Measurements from ENCODE around the gene PSMD5. TPM values are rescaled to one million over a fixed set of nuclear protein-coding genes. Genes with fewer than 3 reads are reported as not detected.
"Not testable (repeated sequence)": the region's sequence is repeated elsewhere in the genome, so short reads cannot be mapped to it uniquely, and the experiment has no call there.

Gene PSMD5
- polyA plus RNA-seq, 6 donors from 2014 or later: 3.6 to 22.8 (median 17.4) TPM

GRCh38 chr9:120804784-120805363 lies 37.8 kb downstream of the PSMD5 start:
- not testable (repeated sequence) for H3K4me1 Mint-ChIP-seq; DNase-seq; H3K27me3 Mint-ChIP-seq; H3K4me3 Mint-ChIP-seq; H3K27ac Mint-ChIP-seq; ATAC-seq (ENCODE audit: low read depth in 2 of 2)
- Mint-ChIP-seq H3K36me3 (peaks cover 26 to 47% of the 10 kb centered on the region in 2 donors), H3K9me3 (peaks cover 0 to 56% (median 48%) of the 10 kb centered on the region in 7 donors)

GRCh38 chr9:120801441-120801840 lies 41.3 kb downstream of the PSMD5 start:
- no peaks in the 10 kb centered on the region for H3K27me3 Mint-ChIP-seq
- no peak overlapping the region for H3K4me3 Mint-ChIP-seq
- no peaks in the 10 kb centered on the region for H3K4me1 Mint-ChIP-seq
- peaks cover 13 to 21% of the 10 kb centered on the region in 2 donors for H3K36me3 Mint-ChIP-seq
- DNase-seq: no peak
- H3K27ac Mint-ChIP-seq: peak overlapping the region in 1 of 6 donors; percentile 56
- peaks cover 0 to 24% (median 22%) of the 10 kb centered on the region in 7 donors for H3K9me3 Mint-ChIP-seq
- no peak for ATAC-seq (ENCODE audit: low read depth in 2 of 2)

GRCh38 chr9:120792898-120793765 lies 49.6 kb downstream of the PSMD5 start, which contains the start of gene FBXW2:
Gene FBXW2 (minus strand): TSS chr9:120793416. CDS start chr9:120788258, 5,158 bp downstream.
- DNase-seq: peak; percentile 74
- peak; percentile 84 to 85 for ATAC-seq (ENCODE audit: low read depth in 2 of 2)
- H3K36me3 Mint-ChIP-seq: no peaks in the 10 kb centered on the region
- H3K9me3 Mint-ChIP-seq: no peaks in the 10 kb centered on the region
- H3K4me3 Mint-ChIP-seq: peak within 1 kb of the TSS; percentile 88 to 97 (median 94)
- H3K27ac Mint-ChIP-seq: peak within 1 kb of the TSS; percentile 92 to 98 (median 96)
- peaks cover 26 to 44% (median 32%) of the 10 kb centered on the region in 3 donors for H3K4me1 Mint-ChIP-seq
- no peaks in the 10 kb centered on the region for H3K27me3 Mint-ChIP-seq

- H3K27ac Mint-ChIP-seq: peak overlapping the region in 4 of 6 donors; percentile 12 to 92 (median 90)
- H3K27me3 Mint-ChIP-seq: no peaks in the 10 kb centered on the region
- peak overlapping the region in 4 of 8 donors; percentile 88 to 97 (median 92) for H3K4me3 Mint-ChIP-seq
- ATAC-seq (ENCODE audit: low read depth in 2 of 2) (no peak), DNase-seq (no peak)
- peaks cover 3 to 5% of the 10 kb centered on the region in 2 donors for H3K36me3 Mint-ChIP-seq
- peaks cover 33 to 54% (median 42%) of the 10 kb centered on the region in 3 donors for H3K4me1 Mint-ChIP-seq
- H3K9me3 Mint-ChIP-seq: no peaks in the 10 kb centered on the region
These were observed 51.6 kb downstream of the PSMD5 start for GRCh38 chr9:120791161-120791560.

GRCh38 chr9:120787933-120788332 lies 54.8 kb downstream of the PSMD5 start:
- Mint-ChIP-seq H3K27me3 (no peaks in the 10 kb centered on the region), H3K36me3 (peaks cover 8 to 11% of the 10 kb centered on the region in 2 donors), H3K4me1 (peaks cover 28 to 48% (median 39%) of the 10 kb centered on the region in 3 donors), H3K27ac (peak overlapping the region in 4 of 6 donors; percentile 32 to 82 (median 57)), H3K4me3 (no peak overlapping the region), H3K9me3 (no peaks in the 10 kb centered on the region)
- ATAC-seq (ENCODE audit: low read depth in 2 of 2) (no peak), DNase-seq (no peak)

GRCh38 chr9:120783602-120784047 lies 59.1 kb downstream of the PSMD5 start:
- no peak overlapping the region for H3K4me3 Mint-ChIP-seq
- H3K4me1 Mint-ChIP-seq: peaks cover 19 to 28% (median 26%) of the 10 kb centered on the region in 3 donors
- peak overlapping the region in 4 of 6 donors; percentile 4 to 25 (median 10) for H3K27ac Mint-ChIP-seq
- peaks cover 8 to 16% of the 10 kb centered on the region in 2 donors for H3K36me3 Mint-ChIP-seq
- H3K9me3 Mint-ChIP-seq: no peaks in the 10 kb centered on the region
- ATAC-seq (ENCODE audit: low read depth in 2 of 2) (no peak), DNase-seq (no peak)
- H3K27me3 Mint-ChIP-seq: no peaks in the 10 kb centered on the region

- H3K27me3 Mint-ChIP-seq: no peaks in the 10 kb centered on the region
- peaks cover 9 to 18% (median 14%) of the 10 kb centered on the region in 3 donors for H3K4me1 Mint-ChIP-seq
- peak overlapping the region in 1 of 6 donors; percentile 43 for H3K27ac Mint-ChIP-seq
- no peak for ATAC-seq (ENCODE audit: low read depth in 2 of 2)
- H3K36me3 Mint-ChIP-seq: peaks cover 15 to 30% of the 10 kb centered on the region in 2 donors
- no peak for DNase-seq
- no peaks in the 10 kb centered on the region for H3K9me3 Mint-ChIP-seq
- no peak overlapping the region for H3K4me3 Mint-ChIP-seq
These were observed 61.5 kb downstream of the PSMD5 start for GRCh38 chr9:120781236-120781635.

- Mint-ChIP-seq H3K4me1 (peaks cover 4 to 13% (median 11%) of the 10 kb centered on the region in 3 donors), H3K36me3 (peaks cover 17 to 27% of the 10 kb centered on the region in 2 donors), H3K4me3 (no peak overlapping the region), H3K27me3 (no peaks in the 10 kb centered on the region), H3K27ac (no peak overlapping the region), H3K9me3 (no peaks in the 10 kb centered on the region)
- ATAC-seq (ENCODE audit: low read depth in 2 of 2) (no peak), DNase-seq (no peak)
These were observed 62.4 kb downstream of the PSMD5 start for GRCh38 chr9:120780367-120780766.

- no peak overlapping the region for H3K4me3 Mint-ChIP-seq
- DNase-seq: no peak
- no peak for ATAC-seq (ENCODE audit: low read depth in 2 of 2)
- no peaks in the 10 kb centered on the region for H3K9me3 Mint-ChIP-seq
- H3K36me3 Mint-ChIP-seq: peaks cover 17 to 27% of the 10 kb centered on the region in 2 donors
- no peaks in the 10 kb centered on the region for H3K27me3 Mint-ChIP-seq
- peaks cover 4 to 11% (median 9%) of the 10 kb centered on the region in 3 donors for H3K4me1 Mint-ChIP-seq
- no peak overlapping the region for H3K27ac Mint-ChIP-seq
These were observed 63.5 kb downstream of the PSMD5 start for GRCh38 chr9:120779227-120779626.

- H3K4me3 Mint-ChIP-seq: no peak overlapping the region
- no peak for DNase-seq
- ATAC-seq (ENCODE audit: low read depth in 2 of 2): no peak
- H3K9me3 Mint-ChIP-seq: no peaks in the 10 kb centered on the region
- H3K36me3 Mint-ChIP-seq: peaks cover 17 to 22% of the 10 kb centered on the region in 2 donors
- H3K4me1 Mint-ChIP-seq: peaks cover 4 to 11% (median 9%) of the 10 kb centered on the region in 3 donors
- no peaks in the 10 kb centered on the region for H3K27me3 Mint-ChIP-seq
- H3K27ac Mint-ChIP-seq: peak overlapping the region in 1 of 6 donors; percentile 18
These were observed 64.0 kb downstream of the PSMD5 start for GRCh38 chr9:120778758-120779157.

- Mint-ChIP-seq H3K9me3 (no peaks in the 10 kb centered on the region), H3K27ac (peak overlapping the region in 1 of 6 donors; percentile 29), H3K27me3 (no peaks in the 10 kb centered on the region), H3K36me3 (peaks cover 17 to 25% of the 10 kb centered on the region in 2 donors), H3K4me1 (peaks cover 4 to 9% (median 6%) of the 10 kb centered on the region in 3 donors), H3K4me3 (no peak overlapping the region)
- no peak for DNase-seq
- ATAC-seq (ENCODE audit: low read depth in 2 of 2): no peak
These were observed 65.5 kb downstream of the PSMD5 start for GRCh38 chr9:120777229-120777628.

GRCh38 chr9:120776788-120777187 lies 65.9 kb downstream of the PSMD5 start:
- peaks cover 17 to 25% of the 10 kb centered on the region in 2 donors for H3K36me3 Mint-ChIP-seq
- DNase-seq (no peak), ATAC-seq (ENCODE audit: low read depth in 2 of 2) (no peak)
- H3K27ac Mint-ChIP-seq: peak overlapping the region in 2 of 6 donors; percentile 21 to 29
- H3K4me3 Mint-ChIP-seq: no peak overlapping the region
- no peaks in the 10 kb centered on the region for H3K9me3 Mint-ChIP-seq
- peaks cover 2 to 6% (median 4%) of the 10 kb centered on the region in 3 donors for H3K4me1 Mint-ChIP-seq
- no peaks in the 10 kb centered on the region for H3K27me3 Mint-ChIP-seq

GRCh38 chr9:120775859-120776258 lies 66.9 kb downstream of the PSMD5 start:
- DNase-seq: no peak
- Mint-ChIP-seq H3K4me1 (peaks cover 0 to 2% (median 0%) of the 10 kb centered on the region in 3 donors), H3K36me3 (peaks cover 17 to 27% of the 10 kb centered on the region in 2 donors), H3K9me3 (no peaks in the 10 kb centered on the region), H3K4me3 (no peak overlapping the region), H3K27ac (no peak overlapping the region), H3K27me3 (no peaks in the 10 kb centered on the region)
- no peak for ATAC-seq (ENCODE audit: low read depth in 2 of 2)

Data from naive B cell (primary cell).